Lower lobe of right lung (tissue), 2 donors: Measurements from ENCODE around the gene FOXP1. TPM values are rescaled to one million over a fixed set of nuclear protein-coding genes. Genes with fewer than 3 reads are reported as not detected.

Experiments
- ATAC-seq, 2 donors: fragments of 200-7000 bp; cut with Tn5 transposase; one replicate each; pipeline ENCODE4 v1.9.1; 2020 to 2022; ENCODE audit warnings: mild to moderate bottlenecking in 2 of 2, moderate library complexity in 2 of 2
- DNase-seq: peaks from one replicate; pipeline ENCODE4 v3.0.0-alpha.2; 2020
- H3K27ac ChIP-seq: fragments of 200-600 bp; one replicate; pipeline ENCODE4 v1.8.0; 2022
- H3K27me3 ChIP-seq: fragments of 200-600 bp; one replicate; pipeline ENCODE4 v1.8.0; 2022; ENCODE audit warnings: low read depth
- H3K36me3 ChIP-seq: fragments of 200-600 bp; one replicate; pipeline ENCODE4 v1.8.0; 2022; ENCODE audit warnings: mild to moderate bottlenecking
- H3K4me1 ChIP-seq: fragments of 200-600 bp; one replicate; pipeline ENCODE4 v1.8.0; 2022
- H3K4me3 ChIP-seq: fragments of 200-600 bp; one replicate; pipeline ENCODE4 v1.8.0; 2022; ENCODE audit warnings: mild to moderate bottlenecking
- H3K9me3 ChIP-seq: fragments of 200-600 bp; one replicate; pipeline ENCODE4 v1.8.0; 2022
- intact Hi-C: fragments of 100-400 bp; cut with DNase I; formaldehyde crosslinking; loops from one replicate; pipeline ENCODE4 v1.11.0; 2022
- total RNA-seq: library from RNA; stranded (reverse); fragmentation: NEBNext Ultra II Directional; extraction: Animal tissue kit (Norgen Biotek cat#: 25700); gene quantifications from one replicate; pipeline ENCODE4 v1.2.1, GENCODE V29; 2021
- TF ChIP-seq, protein P1 (sequence below): fragments of 200-600 bp; IDR thresholded peaks from one replicate; pipeline ENCODE4 v1.8.0; 2022; ENCODE audit warnings: antibody characterized with exemption, mild to moderate bottlenecking
- donor health status: DM: no; HTN: yes; CAD: no; lungs with severe emphysema.

FOXP1 gene
- total RNA-seq, 1 donor from 2014 or later: 138 TPM

GRCh38 chr3:70947579-70947978, 635.9 kb downstream of the FOXP1 start:
- no peak for DNase-seq
- H3K9me3 ChIP-seq: no peaks in the 10 kb centered on the region
- ATAC-seq: no peak

GRCh38 chr3:70943886-70944285, 639.6 kb downstream of the FOXP1 start:
- Histone ChIP-seq H3K9me3 (no peaks in the 10 kb centered on the region), H3K27me3 (no peaks in the 10 kb centered on the region), H3K4me3 (no peak overlapping the region), H3K27ac (no peak overlapping the region), H3K4me1 (no peaks in the 10 kb centered on the region), H3K36me3 (no peaks in the 10 kb centered on the region)
- intact Hi-C loops: no loop called here
- TF ChIP-seq, protein P1, sequence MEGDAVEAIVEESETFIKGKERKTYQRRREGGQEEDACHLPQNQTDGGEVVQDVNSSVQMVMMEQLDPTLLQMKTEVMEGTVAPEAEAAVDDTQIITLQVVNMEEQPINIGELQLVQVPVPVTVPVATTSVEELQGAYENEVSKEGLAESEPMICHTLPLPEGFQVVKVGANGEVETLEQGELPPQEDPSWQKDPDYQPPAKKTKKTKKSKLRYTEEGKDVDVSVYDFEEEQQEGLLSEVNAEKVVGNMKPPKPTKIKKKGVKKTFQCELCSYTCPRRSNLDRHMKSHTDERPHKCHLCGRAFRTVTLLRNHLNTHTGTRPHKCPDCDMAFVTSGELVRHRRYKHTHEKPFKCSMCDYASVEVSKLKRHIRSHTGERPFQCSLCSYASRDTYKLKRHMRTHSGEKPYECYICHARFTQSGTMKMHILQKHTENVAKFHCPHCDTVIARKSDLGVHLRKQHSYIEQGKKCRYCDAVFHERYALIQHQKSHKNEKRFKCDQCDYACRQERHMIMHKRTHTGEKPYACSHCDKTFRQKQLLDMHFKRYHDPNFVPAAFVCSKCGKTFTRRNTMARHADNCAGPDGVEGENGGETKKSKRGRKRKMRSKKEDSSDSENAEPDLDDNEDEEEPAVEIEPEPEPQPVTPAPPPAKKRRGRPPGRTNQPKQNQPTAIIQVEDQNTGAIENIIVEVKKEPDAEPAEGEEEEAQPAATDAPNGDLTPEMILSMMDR: no peak
- no peak for ATAC-seq
- no peak for DNase-seq

More at GRCh38 chr3:70947579-70947978, 635.9 kb downstream of the FOXP1 start:
- H3K27me3 ChIP-seq: no peaks in the 10 kb centered on the region
- H3K4me1 ChIP-seq: no peaks in the 10 kb centered on the region
- H3K4me3 ChIP-seq: no peak overlapping the region
- intact Hi-C loops: no loop called here
- no peaks in the 10 kb centered on the region for H3K36me3 ChIP-seq
- H3K27ac ChIP-seq: no peak overlapping the region
- TF ChIP-seq, protein P1: no peak

DNA sequence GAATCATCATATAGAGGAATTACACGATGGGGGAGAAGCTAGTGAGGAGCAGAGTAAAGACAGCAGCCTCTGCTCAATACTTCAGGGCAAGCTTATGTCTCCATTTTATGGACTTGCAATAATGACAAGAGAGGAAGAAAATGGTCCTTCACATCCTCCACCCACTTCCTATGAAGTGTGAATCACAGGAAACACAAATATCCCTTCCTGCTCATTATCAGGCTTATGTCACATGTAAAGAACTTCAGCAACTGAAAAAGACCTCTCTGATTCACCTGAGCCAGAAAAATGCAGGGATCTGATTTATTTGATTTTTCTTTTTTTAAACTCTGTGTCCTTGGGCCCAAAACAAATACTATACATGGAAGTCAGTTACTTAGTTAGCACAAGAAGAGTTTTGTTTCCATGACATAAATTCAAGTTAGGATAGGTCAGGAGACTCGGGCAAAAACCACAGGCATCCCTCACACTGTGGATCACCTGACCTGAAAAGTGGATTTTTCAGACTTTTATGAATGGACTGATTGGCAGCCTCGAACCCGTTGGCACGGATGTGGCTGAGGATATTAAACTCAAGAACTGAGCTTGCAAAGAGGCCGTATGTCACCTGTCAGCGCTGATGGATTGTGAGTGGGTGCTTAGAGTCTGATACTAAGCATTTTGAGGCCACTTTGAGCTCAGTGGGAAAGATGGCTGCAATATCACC, 650.3 kb downstream of the FOXP1 start:
- Histone ChIP-seq H3K36me3 (no peaks in the 10 kb centered on the region), H3K9me3 (no peaks in the 10 kb centered on the region), H3K4me3 (no peak overlapping the region), H3K4me1 (no peaks in the 10 kb centered on the region), H3K27me3 (no peaks in the 10 kb centered on the region), H3K27ac (no peak overlapping the region)
- ATAC-seq (no peak), DNase-seq (no peak)
- intact Hi-C loops: no loop called here
- TF ChIP-seq, protein P1: no peak

- no peaks in the 10 kb centered on the region for H3K36me3 ChIP-seq
- H3K9me3 ChIP-seq: no peaks in the 10 kb centered on the region
- no peak for ATAC-seq
- H3K27ac ChIP-seq: no peak overlapping the region
- no peak for DNase-seq
- TF ChIP-seq, protein P1: no peak
- no peaks in the 10 kb centered on the region for H3K4me1 ChIP-seq
- H3K27me3 ChIP-seq: no peaks in the 10 kb centered on the region
- H3K4me3 ChIP-seq: no peak overlapping the region
- intact Hi-C loops: no loop called here
Measured at GRCh38 chr3:70930066-70930465, 653.5 kb downstream of the FOXP1 start.

GRCh38 chr3:70927239-70927638, 656.3 kb downstream of the FOXP1 start:
- Histone ChIP-seq H3K27me3 (no peaks in the 10 kb centered on the region), H3K27ac (no peak overlapping the region), H3K36me3 (no peaks in the 10 kb centered on the region), H3K9me3 (no peaks in the 10 kb centered on the region), H3K4me3 (no peak overlapping the region), H3K4me1 (no peaks in the 10 kb centered on the region)
- DNase-seq (no peak), ATAC-seq (no peak)
- TF ChIP-seq, protein P1: no peak
- intact Hi-C loops: no loop called here
